Limb (tissue), 2 donors: Measurements from ENCODE around the gene IL1RL2.

Experiments
- DNase-seq, 2 donors: peaks; one replicate each; pipeline ENCODE4 v3.0.0-alpha.2; 2016; ENCODE audit errors: extremely low spot score in 2 of 2

The IL1RL2 gene

GRCh38 chr2:102193074-102193473, 6.3 kb downstream of the IL1RL2 start:
- DNase-seq = no peak

DNA sequence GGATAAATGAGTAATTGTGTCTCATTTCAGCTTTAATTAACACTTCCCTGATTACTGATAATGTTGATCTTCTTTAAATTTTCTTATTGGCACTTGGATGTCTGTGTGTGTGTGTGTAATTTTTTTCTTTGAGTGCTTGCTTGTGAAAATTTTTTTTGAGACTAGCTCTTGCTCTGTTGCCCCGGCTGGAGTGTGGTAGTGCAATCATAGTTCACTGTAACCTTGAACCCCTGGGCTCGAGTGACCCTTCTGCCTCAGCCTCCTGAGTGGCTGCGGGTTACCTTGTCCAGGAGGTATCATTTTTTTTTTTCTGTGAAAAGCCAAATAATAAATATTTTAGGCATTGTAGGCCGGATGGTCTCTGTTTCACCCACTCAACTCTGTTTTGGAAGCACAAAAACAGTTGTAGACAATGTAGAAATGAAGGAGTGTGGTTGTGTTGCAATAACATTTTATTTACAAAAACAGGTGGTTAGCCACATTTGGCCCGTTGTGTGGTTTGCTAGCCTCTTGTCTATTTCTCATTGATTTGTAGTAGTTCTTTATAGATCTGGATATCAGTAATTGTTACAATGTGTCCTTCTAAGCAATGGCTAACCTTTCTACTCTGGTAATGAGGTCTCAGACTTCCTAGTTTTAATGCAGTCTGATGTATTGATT, 7.9 kb downstream of the IL1RL2 start:
- no peak for DNase-seq

GRCh38 chr2:102197389-102198137, 10.7 kb downstream of the IL1RL2 start:
- DNase-seq = no peak

DNA sequence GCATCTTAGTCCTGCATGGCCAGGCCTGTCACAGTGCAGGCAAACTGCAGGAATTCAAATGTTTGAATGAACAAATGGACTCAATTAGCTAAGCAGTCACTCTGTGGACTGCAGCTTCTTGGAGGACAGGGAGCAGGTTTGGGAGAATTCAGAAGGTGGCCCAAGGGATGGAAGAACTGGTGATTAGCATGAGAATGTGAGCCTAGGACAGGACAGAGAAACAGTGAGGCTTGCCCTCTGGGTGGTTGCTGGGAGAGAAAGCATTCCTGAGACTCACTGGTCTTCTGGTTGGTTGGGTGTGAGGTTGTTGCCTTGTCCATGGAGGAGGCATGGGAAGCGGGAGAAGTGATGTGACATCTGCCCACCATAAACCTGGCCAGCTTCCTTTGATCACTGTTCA, 13.7 kb downstream of the IL1RL2 start:
- no peak for DNase-seq

- no peak for DNase-seq
Measured at GRCh38 chr2:102204638-102205037, 17.8 kb downstream of the IL1RL2 start.

GRCh38 chr2:102206666-102207341, 20.0 kb downstream of the IL1RL2 start:
- no peak for DNase-seq

GRCh38 chr2:102208774-102209173, 22.0 kb downstream of the IL1RL2 start:
- DNase-seq = no peak

GRCh38 chr2:102209474-102209873, 22.7 kb downstream of the IL1RL2 start:
- DNase-seq = no peak

- DNase-seq = no peak
Measured at GRCh38 chr2:102217032-102217431, 30.2 kb downstream of the IL1RL2 start.

DNA sequence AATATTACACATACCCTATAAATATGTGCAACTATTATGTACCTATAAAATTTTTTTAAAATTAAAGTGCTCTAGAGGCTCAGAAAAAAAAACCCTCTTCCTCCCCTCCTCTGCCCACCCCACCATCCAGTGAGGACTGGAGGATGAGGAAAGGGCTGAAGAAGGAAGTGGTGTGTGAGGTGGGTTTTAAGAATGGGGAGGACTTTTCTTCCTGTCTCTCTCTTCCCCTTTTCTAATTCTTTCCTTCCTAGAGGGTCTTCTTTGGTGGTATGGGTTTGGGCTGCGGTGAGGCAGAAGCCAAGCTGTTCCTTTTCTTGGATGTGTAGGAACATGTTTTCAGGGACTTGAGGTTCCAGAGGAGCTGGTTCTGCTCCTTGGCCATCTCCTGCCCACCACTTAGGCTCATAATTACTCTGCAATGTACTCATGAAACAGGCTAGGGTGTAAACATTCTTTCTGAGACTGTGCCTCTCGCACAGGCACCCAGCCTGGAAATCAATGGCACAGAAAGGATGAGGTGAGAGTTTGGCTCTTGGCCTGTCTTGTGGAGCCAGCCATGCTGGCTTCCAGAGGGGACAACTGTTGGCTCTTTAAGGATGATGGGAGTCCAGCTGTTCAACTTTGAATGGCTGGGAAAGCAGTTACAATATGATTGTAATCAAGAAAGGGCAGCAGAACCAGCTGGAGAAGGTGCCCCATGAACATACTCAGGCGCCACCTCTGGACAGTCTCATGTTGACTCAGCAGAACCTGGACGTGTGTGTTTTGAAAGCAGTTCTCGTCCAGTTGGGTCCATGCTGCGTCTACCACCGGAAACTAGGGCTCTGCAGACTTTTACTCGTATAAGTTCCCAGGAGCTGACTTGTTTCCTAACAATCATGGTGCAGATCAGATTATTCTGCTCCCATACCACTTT, 38.3 kb downstream of the IL1RL2 start:
- DNase-seq = no peak

DNA sequence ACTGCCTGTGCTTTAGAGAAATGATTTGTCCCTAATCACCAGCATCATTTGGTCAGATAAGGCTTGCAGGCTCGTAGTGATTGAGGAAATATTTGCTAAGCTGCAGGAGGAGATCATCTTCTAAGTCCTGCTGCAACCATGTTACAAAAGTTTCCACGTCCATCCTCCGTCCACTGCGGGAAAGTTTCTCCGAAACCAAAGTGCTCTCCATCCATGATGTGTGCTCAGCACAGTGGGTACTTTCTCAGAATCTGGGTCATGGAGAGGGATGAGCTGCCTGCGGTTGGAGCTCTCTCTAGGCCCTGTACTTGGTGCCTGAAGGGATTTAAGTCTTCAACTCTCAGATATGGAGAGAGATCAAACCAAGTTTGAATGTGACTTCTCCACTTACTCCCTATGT, 39.3 kb downstream of the IL1RL2 start:
- DNase-seq = no peak

DNA sequence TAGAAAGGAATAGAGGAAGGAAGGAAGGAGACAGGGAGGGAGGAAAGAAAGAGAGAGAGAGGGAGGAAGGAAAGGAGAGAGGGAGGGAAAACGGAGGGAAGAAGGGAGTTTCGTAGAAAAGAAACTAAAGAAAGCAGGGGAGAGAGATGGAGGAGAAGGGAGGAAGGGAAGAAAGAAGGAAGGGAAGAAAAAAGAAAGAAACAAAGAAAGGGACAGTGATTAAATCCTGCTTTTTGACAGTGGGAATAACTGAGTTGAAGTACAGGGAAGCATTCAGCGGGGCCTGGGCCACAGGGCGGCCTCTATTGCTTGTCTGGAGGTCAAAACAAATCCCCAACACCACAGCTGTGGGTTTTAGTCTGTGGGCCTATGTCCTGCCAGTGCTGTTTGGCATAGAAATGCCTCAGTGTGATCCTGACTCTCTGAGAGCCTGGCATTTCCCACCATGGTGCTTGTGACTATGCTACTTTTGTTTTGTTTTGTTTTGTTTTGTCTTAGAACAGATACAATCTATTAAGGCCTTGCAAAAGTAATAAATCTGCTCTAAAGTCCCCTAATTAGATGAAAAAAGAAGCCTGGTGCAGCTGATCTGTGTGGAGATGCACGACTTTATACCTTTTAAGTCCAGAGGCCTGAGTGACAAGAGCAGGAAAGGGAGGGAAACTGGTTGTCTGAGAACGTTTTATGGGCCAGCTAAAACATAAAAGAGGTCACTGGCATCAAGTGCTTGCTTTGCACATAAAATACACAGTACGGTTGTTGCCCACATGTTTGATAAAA, 40.0 kb downstream of the IL1RL2 start:
- DNase-seq = no peak

- DNase-seq = no peak
Measured at GRCh38 chr2:102229141-102229769, 42.4 kb downstream of the IL1RL2 start.

DNA sequence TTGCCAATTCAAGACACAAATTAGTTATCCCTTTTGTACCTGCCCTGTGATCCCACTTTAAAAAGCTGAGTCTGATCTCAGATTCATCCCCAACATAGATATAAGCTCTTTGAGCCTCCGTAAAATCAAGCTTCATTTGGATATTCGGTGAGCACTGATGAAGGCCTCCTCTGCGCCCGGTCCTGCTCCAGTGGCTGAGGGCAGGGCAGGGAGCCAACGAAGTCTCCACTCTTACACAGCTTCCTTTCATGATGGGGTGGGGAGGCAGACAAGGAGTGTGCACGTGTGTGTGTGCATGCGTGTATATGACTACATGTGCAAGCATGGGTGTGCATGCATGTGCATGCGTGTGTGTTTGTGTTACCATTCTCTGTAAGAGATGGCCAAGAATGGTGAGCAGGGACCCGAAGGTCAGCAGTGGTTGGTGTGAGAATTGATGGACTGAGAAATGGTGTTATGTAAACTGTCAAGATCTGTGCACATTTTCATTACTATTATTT, 43.6 kb downstream of the IL1RL2 start:
- DNase-seq = no peak

DNA sequence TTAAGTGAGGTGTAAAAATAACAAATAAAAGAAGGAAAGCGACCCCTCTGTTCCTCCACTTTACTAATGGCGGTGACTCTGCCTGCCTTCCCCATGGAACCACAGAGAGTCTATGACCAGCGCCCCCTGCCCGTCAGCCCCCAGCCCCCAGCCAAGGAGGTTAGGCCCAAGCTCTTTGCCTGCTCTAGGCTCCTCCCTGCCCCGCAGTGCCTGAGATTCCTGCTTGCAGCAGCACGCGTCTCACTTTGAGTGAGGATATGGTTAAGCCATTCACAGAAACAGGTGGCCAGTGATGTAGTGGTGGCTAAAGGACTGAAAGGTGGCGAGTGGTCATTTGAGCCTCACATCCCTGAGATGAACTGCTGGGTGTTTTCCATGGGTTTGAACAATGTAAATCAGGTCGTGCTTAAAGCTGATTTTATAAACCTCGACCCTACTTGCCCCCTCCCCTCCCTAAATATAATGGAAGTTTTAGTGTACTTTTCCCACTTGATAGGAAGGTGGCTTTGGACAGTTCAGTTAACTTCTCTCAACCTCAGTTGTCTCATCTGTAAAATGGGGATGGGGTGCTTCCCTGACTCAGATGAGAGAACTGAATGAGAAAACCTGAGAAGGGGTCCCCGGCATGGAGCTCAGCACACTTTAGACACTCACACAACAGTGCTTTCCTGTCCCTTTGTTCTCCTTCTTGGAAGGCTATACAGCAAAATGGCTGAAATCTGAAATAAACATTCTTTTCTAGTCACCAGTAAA, 46.5 kb downstream of the IL1RL2 start:
- no peak for DNase-seq

GRCh38 chr2:102235042-102235473, 48.2 kb downstream of the IL1RL2 start:
- no peak for DNase-seq

DNA sequence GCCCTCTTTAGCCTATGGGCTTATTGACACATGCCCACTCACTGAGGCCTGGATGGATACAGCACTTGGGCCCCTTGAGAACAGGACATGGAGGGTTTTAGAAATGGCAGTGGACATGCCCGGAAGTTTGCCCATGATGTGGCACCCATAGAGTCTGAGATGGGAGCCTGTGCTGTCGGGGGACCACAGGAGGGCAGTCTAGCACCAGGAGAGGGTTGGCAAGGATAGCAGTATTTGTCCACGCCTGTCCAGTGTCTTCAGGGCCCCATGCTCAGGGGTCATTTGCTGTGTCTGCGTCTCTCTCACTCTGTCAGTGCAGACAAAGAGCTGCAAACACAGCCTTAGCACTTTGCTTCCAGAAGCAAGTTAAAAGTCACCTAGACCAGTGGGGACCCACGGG, 48.7 kb downstream of the IL1RL2 start:
- DNase-seq = no peak

- no peak for DNase-seq
Measured at GRCh38 chr2:102236132-102236531, 49.3 kb downstream of the IL1RL2 start.

DNA sequence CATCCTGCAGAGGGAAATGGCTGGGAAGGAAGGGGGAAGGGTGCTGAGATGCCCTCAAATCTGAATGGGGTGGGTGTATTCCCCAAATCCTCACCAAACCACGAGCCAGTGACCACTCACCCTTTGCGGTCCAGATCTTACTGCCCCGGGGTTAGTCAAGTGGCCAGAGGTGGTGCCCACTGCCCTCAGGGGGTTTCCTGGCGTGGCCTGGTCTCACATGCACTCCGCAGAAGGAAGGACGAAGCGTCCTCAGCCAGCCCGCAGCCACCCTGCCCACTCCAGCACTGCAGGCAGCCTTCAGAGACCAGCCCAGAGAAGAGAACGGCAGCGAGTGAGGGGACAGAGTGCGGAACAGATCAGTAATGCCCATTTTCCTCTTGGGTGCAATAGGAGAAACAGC, 50.4 kb downstream of the IL1RL2 start:
- DNase-seq = no peak
